Mesenchymal stem cell (in vitro differentiated cells and primary cell): ENCODE results near the gene PHC2.

ENCODE experiments used
- DNase-seq: peaks from one replicate; pipeline ENCODE4 v3.0.0-alpha.2; 2013
- H2AFZ ChIP-seq: one replicate; pipeline ENCODE4 v1.6.1; 2013; ENCODE audit warnings: low read depth, mild to moderate bottlenecking, control low read depth, inconsistent platforms, low read length, moderate library complexity
- H2AK5ac ChIP-seq: 2 replicates; pipeline ENCODE4 v1.6.1; 2013; ENCODE audit warnings: low read length, moderate library complexity, mild to moderate bottlenecking, inconsistent platforms; ENCODE audit not compliant: severe bottlenecking
- H2BK120ac ChIP-seq: one replicate; pipeline ENCODE4 v1.6.1; 2013; ENCODE audit warnings: low read depth, mild to moderate bottlenecking, inconsistent platforms, low read length, moderate library complexity
- H2BK12ac ChIP-seq, 2 experiments: one replicate each; pipeline ENCODE4 v1.6.1; 2013; ENCODE audit warnings: inconsistent platforms in 2 of 2, low read length in 2 of 2, mild to moderate bottlenecking in 2 of 2, moderate library complexity in 2 of 2, control low read depth in 1 of 2
- H2BK15ac ChIP-seq: one replicate; pipeline ENCODE4 v1.6.1; 2013; ENCODE audit warnings: mild to moderate bottlenecking, low read depth, inconsistent platforms; ENCODE audit not compliant: poor library complexity, severe bottlenecking
- H2BK5ac ChIP-seq: 2 replicates; pipeline ENCODE4 v1.6.1; 2013; ENCODE audit warnings: low read depth, mild to moderate bottlenecking, low read length, control low read depth, inconsistent platforms; ENCODE audit not compliant: poor library complexity, severe bottlenecking
- H3K14ac ChIP-seq, 2 experiments: one replicate each; pipeline ENCODE4 v1.6.1; 2013; ENCODE audit warnings: inconsistent platforms in 2 of 2, low read length in 2 of 2, control low read depth in 1 of 2, mild to moderate bottlenecking in 1 of 2, moderate library complexity in 1 of 2
- H3K18ac ChIP-seq, 2 experiments: one replicate each; pipeline ENCODE4 v1.6.1; 2013; ENCODE audit warnings: inconsistent platforms in 2 of 2, low read length in 2 of 2, control low read depth in 1 of 2, low read depth in 1 of 2, mild to moderate bottlenecking in 1 of 2
- H3K23ac ChIP-seq, 2 experiments: one replicate each; pipeline ENCODE4 v1.6.1; 2013; ENCODE audit warnings: inconsistent platforms in 2 of 2, low read length in 2 of 2, mild to moderate bottlenecking in 2 of 2, moderate library complexity in 2 of 2, control low read depth in 1 of 2
- H3K27ac ChIP-seq: 2 replicates; pipeline ENCODE4 v1.5.1; 2013; ENCODE audit warnings: mild to moderate bottlenecking, moderate library complexity, low read length, control low read depth, inconsistent platforms; ENCODE audit not compliant: poor library complexity, severe bottlenecking
- H3K27me3 ChIP-seq, 2 experiments: 2 replicates each; pipeline versions ENCODE4 v1.6.1 to v1.7.0; 2013; ENCODE audit warnings: low read length in 2 of 2, mild to moderate bottlenecking in 2 of 2, moderate library complexity in 2 of 2, control low read depth in 1 of 2, inconsistent platforms in 1 of 2; ENCODE audit not compliant: control insufficient read depth in 1 of 2, insufficient read depth in 1 of 2
- H3K36me3 ChIP-seq, 2 experiments: 2 replicates each; pipeline versions ENCODE4 v1.6.1 to v1.7.0; 2013; ENCODE audit warnings: low read length in 2 of 2, control low read depth in 1 of 2, inconsistent platforms in 1 of 2, low read depth in 1 of 2, mild to moderate bottlenecking in 1 of 2; ENCODE audit not compliant: insufficient read depth in 2 of 2, control insufficient read depth in 1 of 2
- H3K4ac ChIP-seq, 2 experiments: one replicate each; pipeline ENCODE4 v1.6.1; 2013; ENCODE audit warnings: inconsistent platforms in 2 of 2, low read length in 2 of 2, mild to moderate bottlenecking in 2 of 2, moderate library complexity in 2 of 2, control low read depth in 1 of 2, low read depth in 1 of 2
- H3K4me1 ChIP-seq: 2 replicates; pipeline ENCODE4 v1.6.1; 2013; ENCODE audit warnings: low read depth, low read length, control low read depth; ENCODE audit not compliant: control insufficient read depth, insufficient read depth
- H3K4me2 ChIP-seq: 2 replicates; pipeline ENCODE4 v1.6.1; 2013; ENCODE audit warnings: low read length, mild to moderate bottlenecking, inconsistent platforms; ENCODE audit not compliant: poor library complexity, severe bottlenecking
- H3K4me3 ChIP-seq, 2 experiments: 2 replicates each; pipeline versions ENCODE4 v1.5.1 to v1.7.0; 2013; ENCODE audit warnings: low read length in 2 of 2, mild to moderate bottlenecking in 2 of 2, control low read depth in 1 of 2, low read depth in 1 of 2; ENCODE audit not compliant: insufficient read depth in 1 of 2
- H3K79me1 ChIP-seq: replicated peaks from 2 replicates; pipeline ENCODE4 v1.6.1; 2013; ENCODE audit warnings: mild to moderate bottlenecking, control low read depth, low read length, inconsistent platforms; ENCODE audit not compliant: poor library complexity, severe bottlenecking
- H3K9ac ChIP-seq: 2 replicates; pipeline ENCODE4 v1.7.0; 2013; ENCODE audit warnings: mild to moderate bottlenecking, low read length, moderate library complexity
- H3K9me3 ChIP-seq: 2 replicates; pipeline ENCODE4 v1.7.0; 2013; ENCODE audit warnings: mild to moderate bottlenecking, low read length; ENCODE audit not compliant: control insufficient read depth
- H4K8ac ChIP-seq: one replicate; pipeline ENCODE4 v1.6.1; 2013; ENCODE audit warnings: inconsistent platforms, mild to moderate bottlenecking, low read length, moderate library complexity
- H4K91ac ChIP-seq: one replicate; pipeline ENCODE4 v1.6.1; 2013; ENCODE audit warnings: mild to moderate bottlenecking, low read length, inconsistent platforms
- WGBS: methylation state at CpG from one replicate; pipeline ENCODE4 v1.1.7; 2013; ENCODE audit warnings: mixed read lengths; 5-methylcytosine and 5-hydroxymethylcytosine counted together

The PHC2 gene

DNA sequence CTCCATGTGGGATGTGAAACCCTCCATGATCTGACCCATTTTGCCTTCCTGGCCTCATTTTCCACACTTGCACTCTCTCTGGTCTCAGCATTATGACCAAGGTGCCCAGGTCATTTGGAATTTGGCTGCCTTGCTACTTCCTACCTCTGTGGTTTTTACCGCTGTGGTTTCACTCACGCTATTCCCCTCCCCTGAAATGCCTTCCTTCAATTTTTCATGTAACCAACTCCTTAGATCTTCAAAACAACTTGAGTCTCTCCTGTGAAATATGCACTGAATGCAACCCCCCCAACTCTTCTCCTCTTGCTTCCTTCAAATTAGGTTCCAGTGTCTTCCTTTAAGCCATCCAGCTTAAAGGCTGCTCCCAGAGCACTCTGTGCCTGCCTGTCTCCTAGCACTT lies 50.1 kb downstream of the PHC2 start:
- H3K14ac ChIP-seq = no peak overlapping the region
- peak overlapping the region in 1 of 2 experiments; percentile 50 for H3K18ac ChIP-seq
- H3K9me3 ChIP-seq = no peaks in the 10 kb centered on the region
- no peak overlapping the region for H2AK5ac ChIP-seq
- no peak overlapping the region for H3K9ac ChIP-seq
- peaks cover 0 to 19% of the 10 kb centered on the region in 2 experiments for H3K36me3 ChIP-seq
- H2BK15ac ChIP-seq = no peak overlapping the region
- H3K4me2 ChIP-seq = no peak overlapping the region
- no peak overlapping the region for H2AFZ ChIP-seq
- no peak overlapping the region for H3K27ac ChIP-seq
- no peak overlapping the region for H2BK5ac ChIP-seq
- no peak overlapping the region for H4K8ac ChIP-seq
- peaks cover 10% of the 10 kb centered on the region for H3K79me1 ChIP-seq
- no peak overlapping the region for H2BK12ac ChIP-seq
- no peak for DNase-seq
- no peaks in the 10 kb centered on the region for H3K27me3 ChIP-seq
- H3K4me1 ChIP-seq = peaks cover 8% of the 10 kb centered on the region
- H4K91ac ChIP-seq = no peak overlapping the region
- H3K4ac ChIP-seq = no peak overlapping the region
- no peak overlapping the region for H3K23ac ChIP-seq
- H3K4me3 ChIP-seq = no peak overlapping the region
- 90% methylated on average over 2 of the region's 2 CpGs for WGBS
- H2BK120ac ChIP-seq = no peak overlapping the region

GRCh38 chr1:33379631-33380354 lies 51.1 kb downstream of the PHC2 start:
- Histone ChIP-seq H4K8ac (peak overlapping the region; percentile 52), H3K14ac (no peak overlapping the region), H3K9ac (no peak overlapping the region), H2AFZ (no peak overlapping the region), H4K91ac (peak overlapping the region; percentile 2), H3K4ac (peak overlapping the region; percentile 2 to 29), H3K4me1 (peaks cover 9% of the 10 kb centered on the region), H2BK5ac (no peak overlapping the region), H3K18ac (no peak overlapping the region), H3K79me1 (peaks cover 14% of the 10 kb centered on the region), H3K23ac (no peak overlapping the region), H3K36me3 (peaks cover 4 to 29% of the 10 kb centered on the region in 2 experiments), H3K27ac (no peak overlapping the region), H3K4me2 (no peak overlapping the region), H3K4me3 (no peak overlapping the region), H2BK12ac (peak overlapping the region; percentile 4), H2BK120ac (no peak overlapping the region), H3K27me3 (no peaks in the 10 kb centered on the region), H2BK15ac (peak overlapping the region; percentile 60), H3K9me3 (no peaks in the 10 kb centered on the region), H2AK5ac (no peak overlapping the region)
- 62% methylated on average over 10 of the region's 10 CpGs for WGBS
- DNase-seq = no peak

DNA sequence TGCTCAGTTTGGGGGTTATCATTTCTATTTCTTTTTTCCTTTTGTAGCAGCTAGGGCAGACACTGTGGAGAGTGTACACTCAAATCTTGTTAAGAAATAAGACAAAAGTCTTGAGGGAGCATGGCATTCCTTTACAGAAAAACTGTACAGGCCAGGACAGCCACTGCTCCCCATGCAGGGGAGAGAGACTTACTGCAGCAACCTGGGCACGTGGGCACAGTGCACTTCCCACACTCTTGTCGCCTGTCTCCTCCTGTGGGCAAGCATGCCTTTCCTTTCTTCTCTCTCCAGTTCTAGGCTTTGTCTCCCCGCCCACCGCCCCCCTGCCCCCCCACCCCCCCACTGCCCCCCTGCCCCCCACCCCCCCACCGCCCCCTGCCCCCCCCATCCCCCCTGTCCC lies 51.9 kb downstream of the PHC2 start:
- WGBS = no CpG with 5 or more reads among the region's 5 CpGs
- H3K4me1 ChIP-seq = peaks cover 7% of the 10 kb centered on the region
- H3K18ac ChIP-seq = peak overlapping the region in 1 of 2 experiments; percentile 74
- H3K4me2 ChIP-seq = no peak overlapping the region
- H3K79me1 ChIP-seq = peaks cover 14% of the 10 kb centered on the region
- H4K8ac ChIP-seq = no peak overlapping the region
- H3K27me3 ChIP-seq = no peaks in the 10 kb centered on the region
- no peak overlapping the region for H3K4me3 ChIP-seq
- H3K27ac ChIP-seq = no peak overlapping the region
- no peak overlapping the region for H2BK15ac ChIP-seq
- no peaks in the 10 kb centered on the region for H3K9me3 ChIP-seq
- no peak overlapping the region for H2BK120ac ChIP-seq
- peak overlapping the region in 1 of 2 experiments; percentile 63 for H2BK12ac ChIP-seq
- H3K36me3 ChIP-seq = peaks cover 7 to 35% of the 10 kb centered on the region in 2 experiments
- no peak overlapping the region for H3K23ac ChIP-seq
- H2AFZ ChIP-seq = no peak overlapping the region
- H2AK5ac ChIP-seq = no peak overlapping the region
- no peak overlapping the region for H4K91ac ChIP-seq
- no peak overlapping the region for H3K14ac ChIP-seq
- DNase-seq = no peak
- no peak overlapping the region for H2BK5ac ChIP-seq
- H3K4ac ChIP-seq = no peak overlapping the region
- no peak overlapping the region for H3K9ac ChIP-seq

- Histone ChIP-seq H3K4me2 (no peak overlapping the region), H3K4me3 (no peak overlapping the region), H3K23ac (no peak overlapping the region), H2AK5ac (no peak overlapping the region), H3K36me3 (peaks cover 11 to 40% of the 10 kb centered on the region in 2 experiments), H2BK12ac (no peak overlapping the region), H3K27me3 (no peaks in the 10 kb centered on the region), H3K18ac (no peak overlapping the region), H3K9ac (no peak overlapping the region), H3K9me3 (no peaks in the 10 kb centered on the region), H3K79me1 (peaks cover 14% of the 10 kb centered on the region), H2BK15ac (no peak overlapping the region), H3K27ac (no peak overlapping the region), H2AFZ (no peak overlapping the region), H4K91ac (no peak overlapping the region), H3K4ac (no peak overlapping the region), H3K4me1 (peaks cover 5% of the 10 kb centered on the region), H4K8ac (no peak overlapping the region), H3K14ac (no peak overlapping the region), H2BK5ac (no peak overlapping the region), H2BK120ac (no peak overlapping the region)
- no CpG with 5 or more reads among the region's 1 CpG for WGBS
- DNase-seq = no peak
Observed at GRCh38 chr1:33378524-33378923, 52.4 kb downstream of the PHC2 start.
